HG03439 (cell line): ENCODE data around the gene HYDIN.
"Not testable (repeated sequence)": the region's sequence is repeated elsewhere in the genome, so short reads cannot be mapped to it uniquely, and the experiment has no call there.

Source experiments
- ATAC-seq: cut with Tn5 transposase; IDR thresholded peaks from one replicate; pipeline ENCODE4 v1.9.1; 2021; ENCODE audit warnings: mild to moderate bottlenecking, moderate library complexity; ENCODE audit not compliant: unreplicated experiment

The HYDIN gene

DNA sequence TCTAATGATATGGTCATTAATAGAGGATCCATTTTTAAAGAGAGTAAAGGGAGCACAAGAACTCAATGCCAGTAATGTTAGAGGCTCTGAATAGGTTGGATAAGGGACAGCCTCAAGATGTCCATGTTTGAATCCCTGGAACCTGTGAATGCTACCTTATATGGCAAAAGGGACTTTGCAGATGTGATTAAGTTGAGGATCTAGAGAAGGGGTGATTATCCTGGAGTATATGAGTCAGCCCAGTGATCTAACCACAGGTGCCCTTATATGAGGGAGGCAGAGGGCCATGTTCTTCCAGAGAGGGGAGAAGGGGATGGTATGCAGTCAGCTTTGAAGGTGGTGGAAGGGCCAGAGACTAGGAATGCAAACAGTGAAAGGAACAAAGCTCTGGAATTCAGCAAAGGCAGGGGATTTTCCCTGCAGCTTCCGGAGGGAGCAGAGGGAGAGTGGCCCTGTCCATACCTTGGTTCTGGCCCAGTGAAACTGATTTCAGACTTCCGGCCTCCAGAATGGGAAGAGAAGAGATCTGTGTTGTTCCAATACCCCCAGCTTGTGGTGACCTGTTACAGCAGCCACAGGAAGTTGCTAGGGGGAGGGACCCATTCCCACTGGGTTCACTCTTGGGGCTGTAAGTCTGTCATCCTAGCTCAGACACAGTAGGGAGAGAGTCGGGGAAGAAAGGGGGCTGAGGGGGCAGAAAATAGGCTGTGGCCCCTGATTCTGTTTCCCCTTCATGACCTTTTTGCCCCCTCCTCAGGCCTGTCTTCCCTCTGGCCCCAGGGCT is 220.9 kb downstream of the HYDIN start:
- not testable (repeated sequence) for ATAC-seq

- ATAC-seq, result not testable (repeated sequence)
Measured at GRCh38 chr16:71006516-71006915, 224.0 kb downstream of the HYDIN start.

- not testable (repeated sequence) for ATAC-seq
Measured at GRCh38 chr16:70999735-71000134, 230.8 kb downstream of the HYDIN start.

- not testable (repeated sequence) for ATAC-seq
Measured at GRCh38 chr16:70995799-70996198, 234.7 kb downstream of the HYDIN start.

DNA sequence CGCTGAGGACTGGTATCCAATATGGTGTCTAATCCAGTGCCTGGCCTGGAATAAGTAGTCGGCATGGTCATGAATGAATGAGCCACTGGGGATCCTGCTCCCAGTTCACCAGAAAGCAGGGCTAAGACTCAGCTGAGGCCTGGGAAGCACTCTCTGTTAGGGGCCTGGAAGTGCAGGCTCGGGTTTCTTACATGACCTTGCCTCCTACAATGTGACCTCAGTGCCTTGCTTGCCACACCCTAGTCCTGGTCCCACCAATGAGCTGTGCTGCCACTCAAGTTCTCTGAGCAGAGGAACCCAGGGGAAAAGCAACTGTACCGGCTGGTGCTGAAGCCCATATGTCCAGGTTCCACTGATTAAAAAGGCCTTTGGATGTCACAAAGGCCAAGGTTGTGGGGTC is 238.0 kb downstream of the HYDIN start:
- ATAC-seq, result not testable (repeated sequence)

DNA sequence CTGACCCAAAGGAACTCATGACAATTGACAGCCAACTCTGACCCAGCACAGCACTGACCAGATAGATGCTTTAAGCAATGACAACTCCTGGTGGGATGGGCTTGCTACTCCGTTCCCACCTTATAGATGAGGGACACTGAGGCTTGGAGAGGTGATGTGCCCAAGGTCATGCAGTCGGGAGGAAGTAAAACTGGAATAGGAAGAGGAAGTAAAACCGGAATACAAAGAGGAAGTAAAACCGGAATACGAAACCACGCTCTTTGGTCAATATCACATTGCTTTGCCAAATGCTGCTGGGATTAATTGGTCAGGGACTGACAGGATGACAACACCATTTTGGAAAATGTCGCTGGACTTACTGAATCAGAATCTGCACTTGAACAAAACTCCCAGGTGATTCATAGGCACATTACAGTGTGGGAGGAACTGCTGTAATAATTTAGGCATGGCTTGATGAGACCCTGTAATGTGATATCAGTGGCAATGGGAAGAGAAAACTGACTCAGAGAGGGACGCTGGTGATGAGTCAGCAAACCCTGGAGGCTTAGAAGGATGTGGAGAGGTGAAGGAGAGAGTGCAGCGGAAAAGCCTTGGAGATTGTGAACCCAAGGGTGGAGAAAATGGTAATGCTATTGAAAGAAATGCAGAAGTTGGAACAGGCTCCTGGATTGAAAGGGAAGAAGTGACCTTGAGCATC is 243.4 kb downstream of the HYDIN start:
- not testable (repeated sequence) for ATAC-seq

- ATAC-seq, result not testable (repeated sequence)
Measured at GRCh38 chr16:70984675-70985074, 245.8 kb downstream of the HYDIN start.

DNA sequence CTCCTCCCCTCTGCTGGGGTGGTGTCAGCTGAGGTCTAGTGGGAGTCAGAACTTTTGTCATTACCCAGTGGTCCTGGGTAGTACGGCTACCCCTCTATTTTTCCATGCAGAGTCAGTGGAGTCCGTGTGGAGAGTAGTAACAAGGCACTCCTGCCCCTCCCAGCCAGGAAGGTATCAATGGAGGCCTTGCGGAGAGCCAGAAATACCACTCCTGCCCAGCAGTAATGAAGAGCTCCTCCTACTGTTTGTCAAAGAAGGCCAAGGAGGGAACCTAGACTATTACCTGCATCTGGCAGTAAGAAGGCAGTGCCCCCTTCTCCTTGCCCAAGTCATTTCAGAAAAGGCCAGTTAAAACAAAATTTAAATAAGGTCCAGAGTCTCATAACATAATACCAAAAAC is 262.2 kb downstream of the HYDIN start:
- not testable (repeated sequence) for ATAC-seq

DNA sequence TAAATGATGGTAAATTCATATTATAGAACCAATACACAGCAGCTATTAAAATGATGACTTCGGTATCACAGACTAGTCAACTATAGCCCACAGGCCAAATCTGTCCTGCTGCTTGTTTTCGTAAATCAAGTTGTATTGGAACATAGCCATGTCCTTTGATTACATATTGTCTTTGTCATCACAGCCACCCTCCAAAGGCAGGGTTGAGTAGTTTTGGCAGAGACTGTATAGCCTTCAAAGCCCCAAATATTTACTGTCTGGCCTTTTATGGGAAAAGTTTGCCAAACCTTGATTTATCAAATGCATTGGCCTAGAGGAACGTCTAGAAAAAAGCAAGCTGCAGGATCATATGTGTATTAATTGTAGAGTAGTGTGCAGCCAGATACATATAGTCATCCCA is 270.4 kb downstream of the HYDIN start:
- not testable (repeated sequence) for ATAC-seq

DNA sequence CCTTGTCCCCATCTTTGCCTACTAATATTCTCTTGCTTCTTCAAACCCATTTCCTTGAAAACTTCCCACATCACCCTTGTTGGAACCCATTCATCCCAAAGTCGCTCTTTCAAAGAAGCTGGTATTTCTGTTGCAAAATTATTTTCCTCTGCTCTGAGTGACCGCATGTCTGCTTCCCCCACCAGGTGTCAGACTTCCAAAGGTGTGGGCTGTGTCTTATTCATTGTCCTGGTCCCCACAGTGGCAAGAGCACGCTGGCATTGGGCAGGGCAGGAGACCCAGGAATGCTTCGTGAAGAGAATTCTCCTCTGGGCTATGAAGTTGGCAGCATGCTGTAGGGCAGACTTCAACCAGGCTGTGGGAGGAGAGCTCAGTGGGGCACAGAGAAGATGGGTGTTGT is 275.6 kb downstream of the HYDIN start:
- ATAC-seq, result not testable (repeated sequence)

DNA sequence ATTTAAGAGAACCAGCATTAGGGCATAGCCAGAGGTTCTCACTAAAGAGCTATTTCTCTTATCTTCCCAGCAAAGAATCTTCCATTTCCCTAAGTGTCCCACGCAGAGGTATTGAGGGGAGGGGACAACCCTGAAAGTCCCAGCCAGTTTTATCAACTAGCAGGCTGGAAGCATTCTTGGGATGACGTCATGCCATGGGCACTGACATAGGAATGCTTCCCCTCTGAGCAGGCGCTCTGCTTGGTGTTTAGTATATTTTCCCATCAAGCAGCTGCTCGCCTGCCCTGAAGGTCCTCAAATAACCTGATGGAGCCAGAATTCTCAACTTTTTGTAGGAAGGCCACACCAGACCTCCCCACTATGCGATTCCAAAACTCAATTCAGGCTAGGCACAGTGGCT is 276.7 kb downstream of the HYDIN start:
- ATAC-seq, result not testable (repeated sequence)

DNA sequence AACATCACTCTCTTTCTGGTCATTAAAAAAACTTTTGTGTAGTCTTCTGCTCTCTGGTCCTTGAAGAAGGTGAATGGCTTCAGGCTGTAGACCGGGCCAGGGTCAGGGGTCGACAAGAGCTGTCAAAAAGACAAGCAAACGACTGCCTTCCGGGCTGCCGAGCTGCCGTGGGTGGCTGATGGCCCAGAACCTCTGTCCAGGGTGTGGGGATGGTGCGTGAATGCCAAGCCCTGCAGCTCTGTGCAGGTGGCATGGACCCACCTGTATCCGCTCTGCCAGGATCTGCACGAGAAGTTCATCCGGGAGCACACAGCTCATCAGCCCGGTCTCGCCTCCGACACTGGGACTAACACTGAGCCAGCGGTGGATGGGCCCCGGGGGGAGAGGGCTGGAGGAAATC is 287.0 kb downstream of the HYDIN start:
- not testable (repeated sequence) for ATAC-seq

DNA sequence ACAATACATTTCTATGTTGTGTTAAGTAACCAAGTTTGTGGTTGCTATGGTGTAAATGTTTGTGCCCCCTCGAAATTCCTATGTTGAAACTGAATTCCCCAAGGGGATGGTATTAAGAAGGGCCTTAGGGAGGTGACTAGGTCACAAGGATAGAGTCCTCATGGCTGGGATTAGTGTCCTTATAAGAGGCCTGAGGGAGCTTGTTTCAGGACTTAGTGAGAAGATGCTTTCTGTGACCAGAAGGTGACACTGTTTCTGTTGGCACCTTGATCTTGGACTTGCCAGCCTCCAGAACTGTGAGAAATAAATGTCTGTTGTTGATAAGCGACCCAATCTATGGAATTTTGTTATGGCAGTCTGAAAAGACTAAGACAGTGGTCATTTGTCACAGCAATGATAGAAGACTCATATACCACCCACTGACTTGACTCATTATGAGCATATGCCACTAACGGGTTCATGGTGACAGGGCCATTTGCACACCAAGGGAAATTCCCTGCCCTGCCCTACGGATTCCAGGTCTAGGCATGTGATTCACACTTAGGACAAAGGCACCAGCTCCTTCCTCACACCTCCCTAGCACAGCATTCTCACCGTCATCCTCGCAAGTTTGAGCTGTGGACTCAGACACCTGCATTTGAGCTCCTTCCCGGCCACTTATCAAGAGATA is 290.7 kb downstream of the HYDIN start:
- ATAC-seq, result not testable (repeated sequence)

DNA sequence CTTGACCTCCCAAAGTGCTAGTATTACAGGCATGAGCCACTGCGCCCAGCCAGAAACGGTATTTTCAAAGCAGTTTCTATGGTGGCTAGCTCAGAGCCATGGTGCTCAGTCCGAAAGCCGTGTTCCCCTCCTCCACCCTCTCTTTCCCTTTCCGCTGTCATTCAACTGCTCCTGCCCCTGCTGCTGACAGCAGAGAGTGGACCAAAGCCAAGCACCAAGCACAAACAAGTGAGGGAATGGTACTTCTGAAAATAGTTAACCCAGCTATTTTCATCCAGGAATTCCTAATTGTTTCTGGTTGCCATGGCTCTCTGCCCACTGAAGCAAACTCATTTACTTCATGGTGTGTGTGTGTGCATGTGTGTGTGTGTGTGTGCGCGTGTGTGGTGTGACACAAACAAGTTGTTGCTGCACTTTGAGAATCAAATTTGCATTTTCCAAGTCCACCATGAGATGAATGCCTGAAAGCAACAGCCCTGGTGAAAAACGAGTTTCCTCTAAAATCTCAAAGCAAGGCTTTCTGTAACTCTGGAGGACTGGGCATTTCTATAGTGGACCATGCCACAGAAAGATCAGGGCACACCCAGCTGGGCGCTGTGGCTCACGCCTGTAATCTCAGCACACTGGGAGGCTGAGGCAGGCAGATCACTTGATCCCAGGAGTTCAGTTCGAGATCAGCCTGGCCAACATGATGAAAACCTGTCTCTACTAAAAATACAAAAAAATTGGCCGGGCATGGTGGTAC is 293.6 kb downstream of the HYDIN start:
- ATAC-seq, result not testable (repeated sequence)

GRCh38 chr16:70935325-70935724 is 295.2 kb downstream of the HYDIN start:
- not testable (repeated sequence) for ATAC-seq

DNA sequence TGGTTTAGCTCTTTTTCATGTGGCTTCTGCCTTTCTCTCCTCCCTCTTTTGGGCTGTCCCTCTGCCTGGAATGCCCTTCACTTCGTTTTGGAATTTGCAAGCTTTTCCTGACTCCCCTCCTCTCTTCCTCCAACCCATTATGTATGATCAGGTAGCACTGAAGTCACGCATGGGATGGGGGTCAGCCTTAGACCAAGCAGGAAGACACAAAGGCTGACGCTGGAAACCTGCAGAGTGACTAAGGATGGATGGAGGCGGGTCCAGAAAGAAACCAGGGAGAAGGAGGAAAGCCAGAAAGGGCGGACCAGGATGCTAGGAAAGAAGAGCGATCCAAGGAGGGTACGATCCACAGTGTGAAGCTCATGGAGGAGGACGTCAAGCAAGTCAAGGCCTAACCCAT is 296.8 kb downstream of the HYDIN start:
- ATAC-seq, result not testable (repeated sequence)

- not testable (repeated sequence) for ATAC-seq
Measured at GRCh38 chr16:70930757-70931156, 299.8 kb downstream of the HYDIN start.

GRCh38 chr16:70922164-70922563 is 308.4 kb downstream of the HYDIN start:
- ATAC-seq, result not testable (repeated sequence)

DNA sequence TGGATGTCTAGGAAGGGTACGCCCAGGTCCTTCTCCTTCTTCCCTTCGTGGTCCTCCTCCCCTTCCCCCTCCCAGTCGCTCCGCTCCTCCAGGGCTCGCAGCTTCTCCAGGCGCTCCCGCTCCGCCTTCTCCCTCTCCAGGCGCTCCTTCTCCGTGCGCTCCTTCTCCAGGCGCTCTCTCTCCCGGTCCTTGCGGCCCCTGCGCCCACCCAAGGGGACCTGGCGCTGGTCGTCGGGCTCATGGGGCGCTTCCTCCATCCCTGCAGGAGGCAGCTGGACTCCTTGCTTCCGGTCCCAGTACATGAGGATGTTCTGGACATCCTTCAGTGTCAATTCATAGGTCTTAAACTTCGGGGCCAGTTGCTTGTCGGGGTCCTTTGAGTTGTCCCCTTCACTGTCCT is 309.9 kb downstream of the HYDIN start:
- not testable (repeated sequence) for ATAC-seq

DNA sequence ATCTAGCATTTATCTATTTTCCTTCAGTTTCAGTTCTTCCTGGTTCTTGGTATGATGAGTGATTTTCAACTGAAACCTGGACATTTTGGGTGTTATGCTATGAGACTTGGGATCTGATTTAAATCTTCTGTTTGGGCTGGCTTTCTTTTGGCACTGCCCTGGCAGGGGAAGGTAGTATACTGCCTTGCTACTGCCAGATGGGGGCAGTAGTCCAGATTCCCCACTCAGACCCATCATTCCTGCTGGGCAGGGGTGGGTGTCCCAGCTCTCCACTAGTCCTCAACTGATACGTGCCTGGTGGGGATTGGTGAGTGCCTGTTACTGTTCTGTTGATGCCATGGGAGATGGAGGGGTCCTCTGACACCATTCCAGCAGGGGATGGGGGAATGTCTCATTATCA is 342.3 kb downstream of the HYDIN start:
- not testable (repeated sequence) for ATAC-seq

GRCh38 chr16:70884652-70885051 is 345.9 kb downstream of the HYDIN start:
- ATAC-seq, result not testable (repeated sequence)
